ENCODE results near the gene EIF6. TPM values are rescaled to one million over a fixed set of nuclear protein-coding genes. Genes with fewer than 3 reads are reported as not detected.

The EIF6 gene
- total and polyA plus RNA-seq, 2 of the 8 experiments (the other 6 are each of a cell fraction or from before 2014, with no cell fraction given): 184 to 319 TPM

- TF ChIP-seq YY1 (IDR thresholded peaks at IDR 0.05; ENCODE audit: low read depth, low read length) (no peak), RBBP5 (IDR thresholded peaks at IDR 0.05; ENCODE audit: borderline replicate concordance, low read depth, low read length) (no peak), JUND (IDR thresholded peaks at IDR 0.05; ENCODE audit: low read length) (no peak)
Observed at GRCh38 chr20:35263532-35264341, 20.8 kb downstream of the EIF6 start (continued).

All from H1 (cell line).